DMS114 treated with DMSO at 0.1 percent for 48 hours (cell line): ENCODE measurements around the gene ZNF805.
"Not testable (repeated sequence)": the region's sequence is repeated elsewhere in the genome, so short reads cannot be mapped to it uniquely, and the experiment has no call there.

ENCODE experiments used
- DNase-seq: peaks from one replicate; lab custom pipeline; 2025; ENCODE audit not compliant: unreplicated experiment; lab: John Stamatoyannopoulos, UW

ZNF805 gene

GRCh38 chr19:57267291-57267690 lies 26.9 kb downstream of the ZNF805 start:
- DNase-seq, result no peak

GRCh38 chr19:57269515-57270250 lies 29.3 kb downstream of the ZNF805 start:
- DNase-seq, result no peak

GRCh38 chr19:57271280-57271679 lies 30.8 kb downstream of the ZNF805 start:
- DNase-seq, result no peak

GRCh38 chr19:57273014-57273413 lies 32.6 kb downstream of the ZNF805 start:
- DNase-seq, result no peak

- DNase-seq, result no peak
Observed at GRCh38 chr19:57276430-57276829, 36.0 kb downstream of the ZNF805 start.

GRCh38 chr19:57278481-57278880 lies 38.0 kb downstream of the ZNF805 start:
- DNase-seq, result not testable (repeated sequence)

- DNase-seq, result peak; percentile 94
Observed at GRCh38 chr19:57279418-57280164, 39.2 kb downstream of the ZNF805 start.

GRCh38 chr19:57280165-57280961 lies 39.9 kb downstream of the ZNF805 start, which contains the start of gene ZNF460:
TSS of gene ZNF460 (plus strand) at chr19:57280485. CDS start at chr19:57280807, 322 bp downstream.
- DNase-seq, result peak; percentile 94

GRCh38 chr19:57280962-57281400 lies 40.5 kb downstream of the ZNF805 start:
- no peak for DNase-seq

GRCh38 chr19:57282011-57282643 lies 41.7 kb downstream of the ZNF805 start:
- no peak for DNase-seq

GRCh38 chr19:57288373-57288772 lies 47.9 kb downstream of the ZNF805 start:
- no peak for DNase-seq

- DNase-seq, result no peak
Observed at GRCh38 chr19:57290970-57291369, 50.5 kb downstream of the ZNF805 start.

- DNase-seq, result no peak
Observed at GRCh38 chr19:57292547-57292946, 52.1 kb downstream of the ZNF805 start.

- no peak for DNase-seq
Observed at GRCh38 chr19:57293719-57294118, 53.3 kb downstream of the ZNF805 start.

- no peak for DNase-seq
Observed at GRCh38 chr19:57302020-57302465, 61.6 kb downstream of the ZNF805 start.

GRCh38 chr19:57302727-57303401 lies 62.4 kb downstream of the ZNF805 start:
- no peak for DNase-seq
